KOPT-K1 (cell line): Measurements from ENCODE around the gene RAPGEF1.
A peak's percentile ranks its signal among the peaks of the same experiment; 100 is the strongest.

Source experiments
- H3K27ac ChIP-seq: fragments of 200-600 bp; sonication (generic); 2 replicates; pipeline ENCODE4 v1.5.1; 2016; ENCODE audit warnings: antibody characterized with exemption, mild to moderate bottlenecking, low read depth, low read length; ENCODE audit not compliant: poor library complexity, severe bottlenecking
- H3K36me3 ChIP-seq: fragments of 200-600 bp; sonication (generic); 2 replicates; pipeline ENCODE4 v1.5.1; 2017; ENCODE audit warnings: antibody characterized with exemption, mild to moderate bottlenecking, low read length, moderate library complexity; ENCODE audit not compliant: insufficient read depth
- H3K9me3 ChIP-seq: fragments of 200-600 bp; sonication (generic); 2 replicates; pipeline ENCODE4 v1.5.1; 2017; ENCODE audit warnings: antibody characterized with exemption, low read length, mild to moderate bottlenecking; ENCODE audit not compliant: insufficient read depth, poor library complexity, severe bottlenecking

Gene RAPGEF1

GRCh38 chr9:131739959-131740648 is at the start of gene RAPGEF1:
TSS of gene RAPGEF1 (minus strand) at chr9:131740076. CDS start at chr9:131739830, 246 bp downstream.
- no peaks in the 10 kb centered on the region for H3K36me3 ChIP-seq
- peak within 1 kb of the TSS; percentile 69 for H3K27ac ChIP-seq
- H3K9me3 ChIP-seq: no peaks in the 10 kb centered on the region

- H3K27ac ChIP-seq: no peak overlapping the region
- no peaks in the 10 kb centered on the region for H3K9me3 ChIP-seq
Observed at GRCh38 chr9:131788851-131789250, 49.0 kb upstream of the RAPGEF1 start.

GRCh38 chr9:131787838-131788237 is 48.0 kb upstream of the RAPGEF1 start:
- H3K27ac ChIP-seq: no peak overlapping the region
- H3K9me3 ChIP-seq: peaks cover 8% of the 10 kb centered on the region
- no peaks in the 10 kb centered on the region for H3K36me3 ChIP-seq

More at GRCh38 chr9:131788851-131789250, 49.0 kb upstream of the RAPGEF1 start:
- H3K36me3 ChIP-seq: no peaks in the 10 kb centered on the region

- Histone ChIP-seq H3K27ac (no peak overlapping the region), H3K36me3 (no peaks in the 10 kb centered on the region), H3K9me3 (peaks cover 8% of the 10 kb centered on the region)
Observed at GRCh38 chr9:131784748-131785501, 45.0 kb upstream of the RAPGEF1 start.

GRCh38 chr9:131781069-131781468 is 41.2 kb upstream of the RAPGEF1 start:
- H3K9me3 ChIP-seq: peaks cover 8% of the 10 kb centered on the region
- H3K27ac ChIP-seq: no peak overlapping the region
- H3K36me3 ChIP-seq: no peaks in the 10 kb centered on the region

GRCh38 chr9:131776473-131776872 is 36.6 kb upstream of the RAPGEF1 start:
- H3K36me3 ChIP-seq: no peaks in the 10 kb centered on the region
- no peaks in the 10 kb centered on the region for H3K9me3 ChIP-seq
- H3K27ac ChIP-seq: no peak overlapping the region

- H3K27ac ChIP-seq: no peak overlapping the region
- H3K36me3 ChIP-seq: no peaks in the 10 kb centered on the region
- H3K9me3 ChIP-seq: no peaks in the 10 kb centered on the region
Observed at GRCh38 chr9:131776036-131776435, 36.2 kb upstream of the RAPGEF1 start.

GRCh38 chr9:131774636-131775035 is 34.8 kb upstream of the RAPGEF1 start:
- no peak overlapping the region for H3K27ac ChIP-seq
- H3K9me3 ChIP-seq: no peaks in the 10 kb centered on the region
- H3K36me3 ChIP-seq: no peaks in the 10 kb centered on the region

GRCh38 chr9:131773911-131774379 is 34.1 kb upstream of the RAPGEF1 start:
- Histone ChIP-seq H3K9me3 (no peaks in the 10 kb centered on the region), H3K36me3 (no peaks in the 10 kb centered on the region), H3K27ac (no peak overlapping the region)

GRCh38 chr9:131772940-131773339 is 33.1 kb upstream of the RAPGEF1 start:
- Histone ChIP-seq H3K36me3 (no peaks in the 10 kb centered on the region), H3K27ac (no peak overlapping the region), H3K9me3 (no peaks in the 10 kb centered on the region)

GRCh38 chr9:131771646-131772045 is 31.8 kb upstream of the RAPGEF1 start:
- H3K36me3 ChIP-seq: no peaks in the 10 kb centered on the region
- no peak overlapping the region for H3K27ac ChIP-seq

GRCh38 chr9:131769361-131769760 is 29.5 kb upstream of the RAPGEF1 start:
- Histone ChIP-seq H3K36me3 (no peaks in the 10 kb centered on the region), H3K27ac (no peak overlapping the region), H3K9me3 (no peaks in the 10 kb centered on the region)

More at GRCh38 chr9:131771646-131772045, 31.8 kb upstream of the RAPGEF1 start:
- H3K9me3 ChIP-seq: no peaks in the 10 kb centered on the region

GRCh38 chr9:131764568-131764967 is 24.7 kb upstream of the RAPGEF1 start:
- no peaks in the 10 kb centered on the region for H3K9me3 ChIP-seq
- no peak overlapping the region for H3K27ac ChIP-seq
- H3K36me3 ChIP-seq: no peaks in the 10 kb centered on the region

GRCh38 chr9:131762356-131762932 is 22.6 kb upstream of the RAPGEF1 start:
- no peaks in the 10 kb centered on the region for H3K36me3 ChIP-seq

GRCh38 chr9:131759017-131759647 is 19.3 kb upstream of the RAPGEF1 start:
- H3K36me3 ChIP-seq: no peaks in the 10 kb centered on the region
- H3K27ac ChIP-seq: no peak overlapping the region
- no peaks in the 10 kb centered on the region for H3K9me3 ChIP-seq

More at GRCh38 chr9:131762356-131762932, 22.6 kb upstream of the RAPGEF1 start:
- no peaks in the 10 kb centered on the region for H3K9me3 ChIP-seq
- H3K27ac ChIP-seq: no peak overlapping the region
